ENCODE measurements around the gene B4GALNT4. TPM values are rescaled to one million over a fixed set of nuclear protein-coding genes. Genes with fewer than 3 reads are reported as not detected.

The B4GALNT4 gene
- total RNA-seq, 2 donors from 2014 or later = 0.39 TPM; not detected in 1

DNA sequence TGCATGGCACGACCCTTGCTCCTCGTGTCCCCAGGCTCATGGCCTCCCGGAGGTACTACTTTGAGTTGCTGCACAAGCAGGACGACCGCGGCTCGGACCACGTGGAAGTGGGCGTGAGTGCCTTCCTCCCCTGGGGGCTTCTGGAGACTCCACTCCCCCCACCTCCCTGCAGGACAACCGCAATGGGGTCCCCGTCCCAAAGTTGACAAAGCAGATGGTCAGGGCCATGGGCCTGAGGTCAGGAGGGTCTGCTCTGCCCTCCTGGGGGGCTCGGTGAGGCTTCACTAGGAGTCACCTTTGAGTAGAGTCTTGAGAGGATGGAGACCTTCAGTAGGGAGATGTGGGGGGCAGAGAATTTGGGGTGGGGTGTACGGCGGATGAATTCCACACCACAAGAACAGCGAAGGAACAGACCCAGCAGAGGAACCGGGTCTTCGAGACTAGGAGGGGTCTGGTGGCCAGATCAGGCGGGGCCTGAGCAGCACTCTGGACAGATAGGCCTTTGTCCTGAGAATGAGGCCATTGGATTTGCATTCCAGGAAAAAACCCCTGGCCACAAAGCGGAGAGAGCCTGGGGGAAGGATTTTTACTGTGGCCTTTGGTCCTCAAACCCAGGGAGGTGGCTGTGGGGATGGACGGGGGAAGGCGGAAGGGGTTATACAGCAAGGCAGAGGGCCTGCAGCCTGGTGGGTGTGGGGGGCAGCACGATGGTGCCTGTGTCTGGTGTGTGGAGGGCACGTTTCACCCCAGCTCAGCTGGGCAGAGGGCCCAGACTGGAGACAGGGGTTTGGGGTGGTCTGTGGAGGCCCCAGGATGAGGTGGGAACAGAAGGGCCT is 4.6 kb downstream of the B4GALNT4 start:
- DNase-seq (ENCODE audit: low spot score) = no peak
- peaks cover 0 to 1% of the 10 kb centered on the region in 2 donors for H3K4me1 ChIP-seq

DNA sequence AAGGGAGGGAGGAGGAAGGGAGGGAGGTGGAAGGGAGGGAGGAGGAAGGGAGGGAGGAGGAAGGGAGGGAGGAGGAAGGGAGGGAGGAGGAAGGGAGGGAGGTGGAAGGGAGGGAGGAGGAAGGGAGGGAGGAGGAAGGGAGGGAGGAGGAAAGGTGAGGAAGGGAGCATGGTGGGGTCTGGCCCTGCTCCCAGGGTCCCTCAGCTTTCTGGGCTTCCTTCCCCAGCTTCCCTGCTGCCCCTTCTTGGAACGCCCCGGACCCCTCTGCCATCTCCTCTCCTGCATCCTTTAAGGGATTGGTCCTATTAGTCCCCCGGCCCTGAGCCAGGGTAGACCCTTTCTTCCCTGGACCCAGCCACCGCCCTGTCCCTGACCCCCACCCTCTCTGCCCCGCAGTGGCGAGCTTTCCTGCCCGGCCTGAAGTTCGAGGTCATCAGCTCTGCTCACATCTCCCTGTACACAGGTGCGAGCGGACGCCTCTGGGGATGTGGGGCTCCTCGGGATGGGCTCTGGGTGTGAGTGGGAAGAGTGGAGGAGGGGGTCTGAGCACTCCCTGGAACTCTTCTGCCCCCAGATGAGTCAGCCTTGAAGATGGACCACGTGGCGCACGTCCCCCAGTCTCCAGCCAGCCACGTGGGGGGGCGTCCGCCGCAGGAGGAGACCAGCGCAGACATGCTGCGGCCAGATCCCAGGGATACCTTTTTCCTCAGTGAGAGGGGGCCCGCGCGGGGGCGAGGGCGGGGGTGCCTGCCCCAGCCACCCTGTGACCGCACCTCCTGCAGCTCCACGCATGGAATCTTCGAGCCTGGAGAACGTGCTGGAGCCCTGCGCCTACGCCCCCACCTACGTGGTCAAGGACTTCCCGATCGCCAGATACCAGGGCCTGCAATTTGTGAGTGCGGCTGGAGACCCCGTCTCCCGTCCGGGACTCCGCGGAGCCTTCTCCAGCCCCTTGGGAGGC is 6.0 kb downstream of the B4GALNT4 start:
- DNase-seq (ENCODE audit: low spot score) = no peak
- peaks cover 0 to under 1% of the 10 kb centered on the region in 2 donors for H3K27me3 ChIP-seq
- TF ChIP-seq, protein P1, sequence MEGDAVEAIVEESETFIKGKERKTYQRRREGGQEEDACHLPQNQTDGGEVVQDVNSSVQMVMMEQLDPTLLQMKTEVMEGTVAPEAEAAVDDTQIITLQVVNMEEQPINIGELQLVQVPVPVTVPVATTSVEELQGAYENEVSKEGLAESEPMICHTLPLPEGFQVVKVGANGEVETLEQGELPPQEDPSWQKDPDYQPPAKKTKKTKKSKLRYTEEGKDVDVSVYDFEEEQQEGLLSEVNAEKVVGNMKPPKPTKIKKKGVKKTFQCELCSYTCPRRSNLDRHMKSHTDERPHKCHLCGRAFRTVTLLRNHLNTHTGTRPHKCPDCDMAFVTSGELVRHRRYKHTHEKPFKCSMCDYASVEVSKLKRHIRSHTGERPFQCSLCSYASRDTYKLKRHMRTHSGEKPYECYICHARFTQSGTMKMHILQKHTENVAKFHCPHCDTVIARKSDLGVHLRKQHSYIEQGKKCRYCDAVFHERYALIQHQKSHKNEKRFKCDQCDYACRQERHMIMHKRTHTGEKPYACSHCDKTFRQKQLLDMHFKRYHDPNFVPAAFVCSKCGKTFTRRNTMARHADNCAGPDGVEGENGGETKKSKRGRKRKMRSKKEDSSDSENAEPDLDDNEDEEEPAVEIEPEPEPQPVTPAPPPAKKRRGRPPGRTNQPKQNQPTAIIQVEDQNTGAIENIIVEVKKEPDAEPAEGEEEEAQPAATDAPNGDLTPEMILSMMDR (IDR thresholded peaks at IDR 0.05) = no peak
- no peak overlapping the region for H3K27ac ChIP-seq
- H3K4me3 ChIP-seq = no peak overlapping the region
- H3K4me1 ChIP-seq = no peaks in the 10 kb centered on the region
- no peaks in the 10 kb centered on the region for H3K9me3 ChIP-seq
- H3K36me3 ChIP-seq = no peaks in the 10 kb centered on the region

More for the DNA sequence above, 4.6 kb downstream of the B4GALNT4 start:
- H3K9me3 ChIP-seq = no peaks in the 10 kb centered on the region
- TF ChIP-seq, protein P1 (IDR thresholded peaks at IDR 0.05) = no peak
- H3K36me3 ChIP-seq = no peaks in the 10 kb centered on the region
- no peak overlapping the region for H3K27ac ChIP-seq
- H3K4me3 ChIP-seq = no peak overlapping the region
- H3K27me3 ChIP-seq = peaks cover 0 to 4% of the 10 kb centered on the region in 2 donors

DNA sequence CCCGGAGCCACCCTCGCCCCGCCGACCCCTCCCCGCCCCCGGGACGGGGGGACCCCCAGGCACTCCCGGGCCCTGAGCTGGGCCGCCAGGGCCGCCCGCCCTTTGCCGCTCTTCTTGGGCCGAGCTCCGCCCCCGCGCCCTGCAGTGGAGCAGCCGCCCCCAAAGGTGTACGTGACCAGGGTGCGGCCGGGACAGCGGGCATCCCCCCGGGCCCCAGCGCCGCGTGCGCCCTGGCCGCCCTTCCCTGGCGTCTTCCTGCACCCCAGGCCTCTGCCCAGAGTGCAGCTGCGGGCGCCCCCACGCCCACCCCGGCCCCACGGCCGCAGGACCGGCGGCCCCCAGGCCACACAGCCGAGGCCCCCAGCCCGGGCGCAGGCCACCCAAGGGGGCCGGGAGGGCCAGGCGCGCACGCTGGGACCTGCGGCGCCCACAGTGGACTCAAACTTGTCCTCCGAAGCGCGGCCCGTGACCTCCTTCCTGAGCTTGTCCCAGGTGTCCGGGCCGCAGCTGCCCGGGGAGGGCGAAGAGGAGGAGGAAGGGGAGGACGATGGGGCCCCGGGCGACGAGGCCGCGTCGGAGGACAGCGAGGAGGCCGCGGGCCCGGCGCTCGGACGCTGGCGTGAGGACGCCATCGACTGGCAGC is 7.4 kb downstream of the B4GALNT4 start:
- H3K36me3 ChIP-seq = no peaks in the 10 kb centered on the region
- TF ChIP-seq, protein P1 (IDR thresholded peaks at IDR 0.05) = no peak
- DNase-seq (ENCODE audit: low spot score) = no peak
- H3K9me3 ChIP-seq = no peaks in the 10 kb centered on the region
- no peaks in the 10 kb centered on the region for H3K4me1 ChIP-seq
- no peaks in the 10 kb centered on the region for H3K27me3 ChIP-seq
- H3K27ac ChIP-seq = no peak overlapping the region
- H3K4me3 ChIP-seq = no peak overlapping the region

DNA sequence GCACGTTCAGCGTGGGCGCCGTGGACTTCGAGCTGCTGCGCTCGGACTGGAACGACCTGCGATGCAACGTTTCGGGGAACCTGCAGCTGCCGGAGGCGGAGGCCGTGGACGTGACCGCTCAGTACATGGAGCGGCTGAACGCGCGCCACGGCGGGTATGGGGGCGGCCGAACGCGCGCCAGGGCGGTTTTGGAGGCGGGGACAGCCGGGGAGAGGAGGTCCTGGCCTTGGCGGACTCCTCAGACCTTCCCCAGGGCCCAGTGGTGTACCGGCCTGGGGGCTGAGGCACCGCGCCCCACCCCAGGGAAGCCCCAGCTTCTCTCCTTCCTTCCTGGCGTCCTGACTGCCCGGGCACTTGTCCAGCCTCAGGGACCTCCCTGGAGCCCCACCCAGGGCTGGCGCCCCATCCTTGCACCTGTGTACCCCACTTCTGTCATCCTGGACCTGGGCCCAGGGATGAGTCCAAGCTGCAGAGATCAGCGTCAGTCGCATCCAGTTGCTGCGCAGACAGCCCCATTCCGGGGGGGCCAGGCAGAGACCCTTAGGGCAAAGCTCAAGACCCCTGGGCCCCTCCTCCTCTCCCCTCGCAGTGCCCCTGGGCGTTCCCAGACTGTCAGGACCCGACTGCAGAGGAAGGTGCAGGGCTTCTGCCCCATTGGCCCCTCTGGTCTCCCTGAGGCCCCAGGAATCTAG is 8.0 kb downstream of the B4GALNT4 start:
- no peak overlapping the region for H3K4me3 ChIP-seq
- DNase-seq (ENCODE audit: low spot score) = no peak
- no peaks in the 10 kb centered on the region for H3K36me3 ChIP-seq
- no peaks in the 10 kb centered on the region for H3K4me1 ChIP-seq
- TF ChIP-seq, protein P1 (IDR thresholded peaks at IDR 0.05) = no peak
- no peaks in the 10 kb centered on the region for H3K27me3 ChIP-seq
- no peaks in the 10 kb centered on the region for H3K9me3 ChIP-seq
- H3K27ac ChIP-seq = no peak overlapping the region

DNA sequence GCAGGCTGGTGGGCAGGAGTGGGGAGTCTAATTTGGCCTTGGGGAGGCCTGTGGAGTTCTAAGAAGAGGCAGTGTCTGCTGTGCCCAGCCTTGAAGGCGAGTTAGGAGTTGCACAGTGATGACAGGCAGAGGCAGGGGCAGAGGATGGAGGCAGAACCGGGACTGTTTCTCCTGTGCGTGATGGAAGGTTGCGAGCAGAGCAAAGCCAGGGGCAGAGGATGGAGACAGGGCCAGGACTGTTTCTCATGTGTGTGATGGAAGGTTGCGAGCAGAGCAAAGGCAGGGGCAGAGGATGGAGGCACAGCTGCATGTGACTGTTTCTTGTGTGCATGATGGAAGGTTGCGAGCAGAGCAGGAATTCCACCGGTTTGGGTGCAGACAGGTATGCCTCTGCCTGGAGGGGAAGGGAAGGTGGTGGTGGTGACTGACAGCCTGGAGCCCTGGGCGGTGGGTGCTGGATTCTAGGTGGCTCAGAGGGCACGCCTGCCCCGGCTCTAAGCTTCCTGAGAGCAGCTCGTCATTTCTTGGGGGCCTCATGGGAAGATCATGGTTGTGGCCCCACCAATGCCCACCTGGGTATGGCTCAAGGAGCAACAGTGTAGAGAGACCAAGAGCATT is 8.7 kb downstream of the B4GALNT4 start:
- no peaks in the 10 kb centered on the region for H3K36me3 ChIP-seq
- H3K27me3 ChIP-seq = no peaks in the 10 kb centered on the region
- no peaks in the 10 kb centered on the region for H3K9me3 ChIP-seq
- TF ChIP-seq, protein P1 (IDR thresholded peaks at IDR 0.05) = no peak
- H3K27ac ChIP-seq = no peak overlapping the region
- H3K4me1 ChIP-seq = no peaks in the 10 kb centered on the region
- H3K4me3 ChIP-seq = no peak overlapping the region
- no peak for DNase-seq (ENCODE audit: low spot score)
